ENCODE data around the gene ROM1.
"Not testable (repeated sequence)": the region's sequence is repeated elsewhere in the genome, so short reads cannot be mapped to it uniquely, and the experiment has no call there.

ROM1 gene

DNA sequence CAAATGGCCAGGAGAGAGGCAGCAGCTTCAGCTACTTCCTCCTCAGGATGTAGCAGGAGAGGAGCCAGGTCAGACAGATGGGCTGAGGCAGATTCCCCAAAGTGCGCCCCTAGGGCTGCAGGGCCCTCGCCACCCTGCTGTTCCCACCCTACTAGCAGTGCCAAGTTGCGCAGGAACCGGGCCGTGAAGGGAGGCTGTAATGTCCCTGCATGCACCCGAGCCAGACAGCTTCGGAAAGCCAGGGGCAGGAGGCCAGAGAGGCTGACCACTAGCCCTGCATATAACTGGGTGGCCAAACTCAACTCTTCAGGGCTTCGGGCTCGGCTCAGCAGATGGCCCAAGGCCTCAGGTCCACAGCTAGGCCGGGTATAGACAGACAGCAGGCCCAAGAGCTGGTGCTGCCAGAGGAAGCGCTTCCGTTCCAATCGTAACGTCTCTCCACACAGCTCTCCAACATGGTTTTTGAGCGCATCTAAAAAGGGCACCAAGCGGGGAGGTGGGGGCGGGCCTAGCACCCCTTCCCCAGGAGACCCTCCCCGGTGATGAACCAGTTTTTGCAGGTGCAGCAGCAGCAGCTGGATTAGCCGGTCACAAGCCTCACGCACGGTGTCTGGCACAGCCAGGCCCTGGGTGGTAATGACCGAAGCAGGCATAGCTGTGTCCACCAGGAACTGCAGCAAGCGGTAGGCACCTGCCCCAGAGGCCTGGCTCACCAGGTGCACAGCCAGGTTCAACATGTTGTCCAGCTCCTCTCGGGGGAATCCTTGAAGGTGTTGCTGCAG is 35.3 kb downstream of the ROM1 start:
- Histone ChIP-seq H3K4me3 (ENCODE audit: insufficient read depth, low read length, poor library complexity, severe bottlenecking) (no peak overlapping the region), H3K27me3 (ENCODE audit: low read length) (no peaks in the 10 kb centered on the region), H3K9me2 (replicated peaks; ENCODE audit: insufficient read depth, low read length) (no peaks in the 10 kb centered on the region), H2AFZ (ENCODE audit: low read depth, low read length, severe bottlenecking) (no peak overlapping the region), H4K20me1 (ENCODE audit: low read depth, low read length) (no peaks in the 10 kb centered on the region), H3F3A (ENCODE audit: insufficient read depth) (peaks cover 4% of the 10 kb centered on the region), H3K9me3 (ENCODE audit: insufficient read depth, low read length) (no peaks in the 10 kb centered on the region), H3K9ac (ENCODE audit: low read length) (no peak overlapping the region), H3K79me2 (ENCODE audit: insufficient read depth, low read length) (peaks cover 52% of the 10 kb centered on the region), H3K4me2 (ENCODE audit: low read depth, low read length, poor library complexity, severe bottlenecking) (no peak overlapping the region), H3K27ac (ENCODE audit: low read depth, low read length) (no peak overlapping the region), H3K36me3 (ENCODE audit: low read length) (no peaks in the 10 kb centered on the region)
- no peak for TF ChIP-seq EZH2phosphoT487 (conservative IDR thresholded peaks at IDR 0.05; ENCODE audit: low read length)
- TF ChIP-seq, protein P1, sequence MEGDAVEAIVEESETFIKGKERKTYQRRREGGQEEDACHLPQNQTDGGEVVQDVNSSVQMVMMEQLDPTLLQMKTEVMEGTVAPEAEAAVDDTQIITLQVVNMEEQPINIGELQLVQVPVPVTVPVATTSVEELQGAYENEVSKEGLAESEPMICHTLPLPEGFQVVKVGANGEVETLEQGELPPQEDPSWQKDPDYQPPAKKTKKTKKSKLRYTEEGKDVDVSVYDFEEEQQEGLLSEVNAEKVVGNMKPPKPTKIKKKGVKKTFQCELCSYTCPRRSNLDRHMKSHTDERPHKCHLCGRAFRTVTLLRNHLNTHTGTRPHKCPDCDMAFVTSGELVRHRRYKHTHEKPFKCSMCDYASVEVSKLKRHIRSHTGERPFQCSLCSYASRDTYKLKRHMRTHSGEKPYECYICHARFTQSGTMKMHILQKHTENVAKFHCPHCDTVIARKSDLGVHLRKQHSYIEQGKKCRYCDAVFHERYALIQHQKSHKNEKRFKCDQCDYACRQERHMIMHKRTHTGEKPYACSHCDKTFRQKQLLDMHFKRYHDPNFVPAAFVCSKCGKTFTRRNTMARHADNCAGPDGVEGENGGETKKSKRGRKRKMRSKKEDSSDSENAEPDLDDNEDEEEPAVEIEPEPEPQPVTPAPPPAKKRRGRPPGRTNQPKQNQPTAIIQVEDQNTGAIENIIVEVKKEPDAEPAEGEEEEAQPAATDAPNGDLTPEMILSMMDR (IDR thresholded peaks at IDR 0.05; ENCODE audit: insufficient read depth, low read length, poor library complexity, severe bottlenecking): no peak

DNA sequence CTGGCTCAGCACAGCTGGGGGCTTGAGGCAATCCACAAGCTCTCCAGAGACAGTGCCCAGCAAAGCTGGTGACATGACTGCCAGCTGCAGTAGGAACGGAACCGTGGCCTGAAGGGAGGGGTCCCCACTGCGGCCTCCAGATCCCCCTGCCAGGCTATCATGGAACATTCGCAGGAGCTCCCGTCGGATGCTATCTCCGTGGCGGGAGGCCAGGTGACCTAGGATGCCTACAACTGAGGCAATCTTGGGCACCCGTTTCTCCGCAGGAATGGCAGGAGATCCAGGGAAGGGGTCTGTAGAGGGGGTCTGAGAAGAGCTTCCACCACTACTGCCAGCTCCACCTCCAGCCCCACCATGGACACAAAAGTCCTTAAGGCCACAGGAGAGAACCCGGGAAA is 35.9 kb downstream of the ROM1 start:
- H3K79me2 ChIP-seq (ENCODE audit: insufficient read depth, low read length): peaks cover 46% of the 10 kb centered on the region
- no peak overlapping the region for H3K27ac ChIP-seq (ENCODE audit: low read depth, low read length)
- no peak overlapping the region for H2AFZ ChIP-seq (ENCODE audit: low read depth, low read length, severe bottlenecking)
- H3K4me3 ChIP-seq (ENCODE audit: insufficient read depth, low read length, poor library complexity, severe bottlenecking): no peak overlapping the region
- H3K36me3 ChIP-seq (ENCODE audit: low read length): no peaks in the 10 kb centered on the region
- TF ChIP-seq, protein P1 (IDR thresholded peaks at IDR 0.05; ENCODE audit: insufficient read depth, low read length, poor library complexity, severe bottlenecking): no peak
- TF ChIP-seq EZH2phosphoT487 (conservative IDR thresholded peaks at IDR 0.05; ENCODE audit: low read length): no peak
- H3F3A ChIP-seq (ENCODE audit: insufficient read depth): peaks cover 4% of the 10 kb centered on the region
- H3K27me3 ChIP-seq (ENCODE audit: low read length): no peaks in the 10 kb centered on the region
- H3K9me3 ChIP-seq (ENCODE audit: insufficient read depth, low read length): no peaks in the 10 kb centered on the region
- no peaks in the 10 kb centered on the region for H4K20me1 ChIP-seq (ENCODE audit: low read depth, low read length)
- H3K4me2 ChIP-seq (ENCODE audit: low read depth, low read length, poor library complexity, severe bottlenecking): no peak overlapping the region
- H3K9ac ChIP-seq (ENCODE audit: low read length): no peak overlapping the region
- no peaks in the 10 kb centered on the region for H3K9me2 ChIP-seq (replicated peaks; ENCODE audit: insufficient read depth, low read length)

DNA sequence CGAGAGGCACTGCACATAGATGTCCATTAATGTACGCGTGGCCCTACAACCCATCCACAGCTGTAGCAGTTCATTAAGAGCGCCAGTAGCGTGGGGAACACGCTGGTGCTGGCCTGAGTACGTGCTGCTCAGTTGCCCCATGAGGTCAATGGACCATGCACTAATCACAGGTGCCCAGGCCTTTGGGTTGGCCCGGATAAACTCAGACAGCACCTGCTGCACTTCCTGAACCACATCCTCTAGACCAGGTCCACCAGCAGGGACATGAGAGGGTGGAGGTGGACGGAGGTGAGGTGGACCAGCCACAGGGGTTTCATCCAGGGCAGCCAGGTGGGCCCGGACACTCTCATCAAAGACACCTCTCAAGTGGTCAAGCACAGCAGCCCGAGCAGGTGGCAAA is 36.4 kb downstream of the ROM1 start:
- no peaks in the 10 kb centered on the region for H3K36me3 ChIP-seq (ENCODE audit: low read length)
- no peaks in the 10 kb centered on the region for H3K9me3 ChIP-seq (ENCODE audit: insufficient read depth, low read length)
- H4K20me1 ChIP-seq (ENCODE audit: low read depth, low read length): no peaks in the 10 kb centered on the region
- H3K79me2 ChIP-seq (ENCODE audit: insufficient read depth, low read length): peaks cover 41% of the 10 kb centered on the region
- H3K9ac ChIP-seq (ENCODE audit: low read length): no peak overlapping the region
- no peak overlapping the region for H2AFZ ChIP-seq (ENCODE audit: low read depth, low read length, severe bottlenecking)
- no peak for TF ChIP-seq EZH2phosphoT487 (conservative IDR thresholded peaks at IDR 0.05; ENCODE audit: low read length)
- TF ChIP-seq, protein P1 (IDR thresholded peaks at IDR 0.05; ENCODE audit: insufficient read depth, low read length, poor library complexity, severe bottlenecking): no peak
- no peaks in the 10 kb centered on the region for H3K27me3 ChIP-seq (ENCODE audit: low read length)
- peaks cover 4% of the 10 kb centered on the region for H3F3A ChIP-seq (ENCODE audit: insufficient read depth)
- H3K4me3 ChIP-seq (ENCODE audit: insufficient read depth, low read length, poor library complexity, severe bottlenecking): no peak overlapping the region
- no peak overlapping the region for H3K4me2 ChIP-seq (ENCODE audit: low read depth, low read length, poor library complexity, severe bottlenecking)
- no peak overlapping the region for H3K27ac ChIP-seq (ENCODE audit: low read depth, low read length)
- H3K9me2 ChIP-seq (replicated peaks; ENCODE audit: insufficient read depth, low read length): no peaks in the 10 kb centered on the region

DNA sequence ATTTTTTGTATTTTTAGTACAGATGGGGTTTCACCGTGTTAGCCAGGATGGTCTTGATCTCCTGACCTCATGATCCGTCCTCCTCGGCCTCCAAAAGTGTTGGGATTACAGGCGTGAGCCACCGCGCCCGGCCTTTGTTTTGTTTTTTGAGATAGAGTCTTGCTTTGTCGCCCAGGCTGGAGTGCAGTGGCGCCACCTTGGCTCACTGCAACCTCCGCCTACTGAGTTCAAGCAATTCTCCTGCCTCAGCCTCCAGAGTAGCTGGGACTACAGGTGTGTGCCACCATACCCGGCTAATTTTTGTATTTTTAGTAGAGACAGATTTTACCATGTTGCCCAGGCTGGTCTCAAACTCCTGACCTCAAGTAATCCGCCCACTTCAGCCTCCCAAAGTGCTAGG is 37.2 kb downstream of the ROM1 start:
- H3K9ac ChIP-seq (ENCODE audit: low read length); H3K4me2 ChIP-seq (ENCODE audit: low read depth, low read length, poor library complexity, severe bottlenecking); H2AFZ ChIP-seq (ENCODE audit: low read depth, low read length, severe bottlenecking); H3K9me2 ChIP-seq (replicated peaks; ENCODE audit: insufficient read depth, low read length); H4K20me1 ChIP-seq (ENCODE audit: low read depth, low read length); H3K9me3 ChIP-seq (ENCODE audit: insufficient read depth, low read length); H3F3A ChIP-seq (ENCODE audit: insufficient read depth); H3K27me3 ChIP-seq (ENCODE audit: low read length); H3K4me3 ChIP-seq (ENCODE audit: insufficient read depth, low read length, poor library complexity, severe bottlenecking); H3K27ac ChIP-seq (ENCODE audit: low read depth, low read length); H3K36me3 ChIP-seq (ENCODE audit: low read length): not testable (repeated sequence)
- peaks cover 33% of the 10 kb centered on the region for H3K79me2 ChIP-seq (ENCODE audit: insufficient read depth, low read length)

Measured in SU-DHL-6 (cell line).